HEK293T (cell line): ENCODE data around the gene ARHGEF28.

ENCODE experiments used
- FOXA1 ChIP-seq: fragments of 450-650 bp; IDR thresholded peaks from 2 replicates; pipeline ENCODE4 v1.6.1; 2016; ENCODE audit warnings: mild to moderate bottlenecking
- SUZ12 ChIP-seq: fragments of 450-650 bp; IDR thresholded peaks from 2 replicates; pipeline ENCODE4 v1.6.1; 2016; ENCODE audit warnings: mild to moderate bottlenecking

DNA sequence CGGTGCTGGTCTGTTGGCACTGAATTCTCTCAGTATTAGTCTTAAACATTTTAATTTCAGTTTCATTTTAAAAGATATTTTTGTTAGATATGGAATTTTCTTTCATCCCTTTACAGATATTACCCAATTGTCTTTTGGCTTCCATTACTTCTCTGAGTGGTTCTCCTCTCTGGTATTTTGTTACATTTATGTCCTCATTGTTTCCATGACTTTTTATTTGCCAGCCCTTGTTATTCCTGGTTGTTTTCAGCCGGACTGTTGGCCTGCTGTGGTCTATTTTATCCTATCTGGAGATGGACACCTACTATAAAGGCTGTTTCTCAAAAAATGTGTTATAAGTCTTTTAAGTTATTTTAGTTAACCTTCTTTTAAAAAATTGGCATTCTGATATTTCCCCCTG, 117.2 kb downstream of the ARHGEF28 start:
- TF ChIP-seq FOXA1 (no peak), SUZ12 (no peak)
